Activated T-cell treated with anti-CD3 and anti-CD28 coated beads, Interleukin-2, amount 50 U/mL, for 4 hours (primary cell): ENCODE measurements around the gene SLC13A4. TPM values are rescaled to one million over a fixed set of nuclear protein-coding genes. Genes with fewer than 3 reads are reported as not detected.
"Not testable (repeated sequence)": the region's sequence is repeated elsewhere in the genome, so short reads cannot be mapped to it uniquely, and the experiment has no call there.

ENCODE experiments used
- ATAC-seq, 2 donors: fragments of 200-7000 bp; cut with Tn5 transposase; one replicate each; pipeline ENCODE4 v1.10.0; 2021
- DNase-seq: peaks from one replicate; pipeline ENCODE4 v3.0.0-alpha.2; 2020
- H3K27me3 Mint-ChIP-seq: one replicate; pipeline ENCODE4 v1.8.0; 2021; ENCODE audit warnings: low read depth, mixed read lengths
- H3K36me3 Mint-ChIP-seq: one replicate; pipeline ENCODE4 v1.8.0; 2022; ENCODE audit warnings: mixed read lengths; ENCODE audit not compliant: insufficient read depth
- H3K4me1 Mint-ChIP-seq: one replicate; pipeline ENCODE4 v1.8.0; 2021; ENCODE audit warnings: low read depth, mixed read lengths
- H3K4me3 Mint-ChIP-seq: one replicate; pipeline ENCODE4 v1.8.0; 2021; ENCODE audit warnings: mild to moderate bottlenecking, moderate library complexity, mixed read lengths
- H3K9me3 Mint-ChIP-seq: one replicate; pipeline ENCODE4 v1.8.0; 2021; ENCODE audit warnings: mixed read lengths
- total RNA-seq, 3 donors: library from RNA; stranded (reverse); gene quantifications; one replicate each; pipeline ENCODE4 v1.2.1, GENCODE V29; 2021

The SLC13A4 gene
- total RNA-seq, 3 donors from 2014 or later = not detected

DNA sequence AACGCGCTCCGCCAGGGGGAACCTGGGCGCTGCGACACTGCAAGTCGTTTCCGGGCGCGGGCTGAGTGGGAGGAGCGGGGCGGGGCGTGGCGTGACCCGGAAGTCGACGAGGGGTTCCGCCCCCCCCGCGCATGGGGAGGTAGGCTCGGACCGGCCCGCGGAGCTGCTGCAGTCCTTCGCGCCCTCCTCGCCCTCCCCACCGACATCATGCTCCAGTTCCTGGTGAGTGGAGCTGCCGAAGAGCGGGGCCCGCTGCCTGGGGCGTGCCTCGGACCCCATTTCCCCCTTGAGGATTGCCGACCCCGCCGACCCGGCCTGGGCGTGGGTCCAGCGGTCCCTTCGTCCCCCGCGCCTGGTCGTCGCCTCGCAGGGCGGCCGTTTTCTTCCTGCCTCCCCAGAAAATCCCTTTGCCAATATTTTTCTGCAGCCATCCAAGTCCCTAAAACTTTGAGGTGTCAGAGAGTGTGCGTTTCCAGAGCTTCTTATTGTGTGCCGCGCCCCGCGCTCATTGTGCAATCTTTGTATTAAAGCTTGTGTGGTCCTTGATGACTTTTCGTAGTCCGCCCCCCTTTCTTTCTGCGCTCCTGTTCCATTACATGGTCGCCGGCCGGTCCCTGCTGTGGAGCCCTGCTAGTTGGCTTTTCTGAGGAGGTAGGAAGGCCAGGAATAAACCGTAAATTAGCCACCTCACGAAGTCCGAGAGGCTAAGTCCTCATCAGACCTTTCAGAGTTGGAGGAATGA lies 65.4 kb downstream of the SLC13A4 start, which contains the start of gene STMP1:
Gene STMP1 (plus strand): TSS at position 142 of the 742 bp plus-strand sequence.
- peak; percentile 89 to 93 for ATAC-seq
- peaks cover 4% of the 10 kb centered on the region for H3K9me3 Mint-ChIP-seq
- DNase-seq = peak; percentile 98
- peaks cover 14% of the 10 kb centered on the region for H3K36me3 Mint-ChIP-seq
- no peaks in the 10 kb centered on the region for H3K27me3 Mint-ChIP-seq
- H3K4me3 Mint-ChIP-seq = peak within 1 kb of the TSS; percentile 94
- H3K4me1 Mint-ChIP-seq = peaks cover 40% of the 10 kb centered on the region

DNA sequence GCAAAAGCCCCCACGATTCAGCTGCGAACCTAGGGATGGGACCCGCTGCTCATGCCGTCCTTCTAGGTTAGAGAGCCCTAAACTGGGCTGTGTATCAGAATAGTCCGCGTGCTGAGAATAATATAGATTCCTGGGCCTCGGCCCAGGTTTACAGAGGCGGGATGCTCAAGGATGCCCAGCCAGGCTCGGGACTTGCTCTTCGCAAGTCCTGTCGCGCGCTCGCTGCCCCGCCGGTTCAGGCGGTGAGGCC lies 65.9 kb downstream of the SLC13A4 start:
- DNase-seq (no peak), ATAC-seq (no peak)
- H3K4me1 Mint-ChIP-seq = peaks cover 40% of the 10 kb centered on the region
- H3K36me3 Mint-ChIP-seq = peaks cover 14% of the 10 kb centered on the region
- no peaks in the 10 kb centered on the region for H3K27me3 Mint-ChIP-seq
- peak overlapping the region; percentile 94 for H3K4me3 Mint-ChIP-seq
- H3K9me3 Mint-ChIP-seq = peaks cover 4% of the 10 kb centered on the region

DNA sequence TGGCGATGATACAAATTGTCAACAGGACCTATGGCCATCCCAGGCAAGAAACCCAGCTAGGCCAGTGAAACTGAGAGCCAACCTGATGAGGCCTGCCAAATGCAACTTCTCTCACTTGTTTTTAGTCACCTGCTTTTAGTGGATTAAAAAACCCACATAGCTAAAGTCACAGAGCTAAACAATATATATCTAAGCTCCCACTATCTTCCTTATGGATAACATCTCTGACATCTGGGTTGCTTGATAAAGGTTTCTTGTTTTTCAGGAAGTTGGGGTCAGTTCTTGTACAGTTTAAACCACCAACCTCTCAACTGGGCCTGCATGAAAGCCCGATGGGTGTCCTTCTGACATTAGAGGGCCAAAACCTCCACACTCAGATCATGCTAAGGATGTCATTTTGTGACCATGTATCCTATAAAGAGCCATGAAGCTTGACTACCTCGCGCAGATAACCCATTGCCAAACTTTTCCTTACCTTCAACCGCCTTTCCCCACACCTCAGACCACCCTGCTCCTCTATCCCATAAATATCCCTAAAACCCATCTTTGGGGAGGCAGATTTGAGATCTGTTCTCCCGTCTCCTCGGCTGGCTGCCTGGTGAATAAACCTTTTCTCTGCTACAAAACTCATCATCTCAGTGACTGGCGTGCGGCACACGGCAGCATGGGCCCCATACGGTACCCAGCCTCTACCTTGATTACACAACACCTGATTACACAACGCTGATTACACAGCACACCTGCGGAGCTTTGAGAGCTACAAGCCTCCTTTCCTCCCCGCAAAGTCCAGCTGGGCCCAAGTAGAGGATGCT lies 66.5 kb downstream of the SLC13A4 start:
- DNase-seq (no peak), ATAC-seq (peak in 1 of 2 donors; percentile 3)
- H3K4me3 Mint-ChIP-seq = peak overlapping the region; percentile 94

DNA sequence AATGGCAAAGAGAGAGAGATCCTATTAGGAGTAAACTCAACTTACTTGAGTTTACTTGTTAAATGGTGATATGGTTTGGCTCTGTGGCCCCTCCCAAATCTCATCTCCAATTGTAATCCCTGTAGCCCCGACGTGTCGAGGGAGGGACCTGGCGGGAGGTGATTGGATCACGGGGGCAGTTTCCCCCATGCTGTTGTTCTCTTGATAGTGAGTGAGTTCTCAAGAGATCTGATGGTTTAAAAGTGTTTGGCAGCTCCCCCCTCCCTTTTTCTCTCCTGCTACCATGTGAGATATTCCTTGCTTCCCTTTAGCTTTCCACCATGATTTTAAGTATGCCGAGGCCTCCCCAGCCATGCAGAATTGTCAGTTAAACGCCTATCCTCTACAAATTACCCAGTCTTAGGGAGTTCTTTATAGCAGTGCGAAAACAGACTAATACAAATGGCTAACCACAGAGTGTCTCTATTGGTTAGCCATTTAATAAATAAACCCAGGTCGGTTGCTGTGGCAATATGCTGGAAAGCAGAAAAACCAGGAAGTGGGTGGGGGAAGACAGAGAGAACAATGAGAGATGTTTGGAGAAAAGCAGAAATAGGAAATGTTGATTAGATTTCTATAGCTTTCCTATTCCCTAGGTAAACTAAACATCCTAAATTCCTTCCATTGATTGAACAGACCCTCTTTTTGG lies 68.7 kb downstream of the SLC13A4 start:
- no peaks in the 10 kb centered on the region for H3K27me3 Mint-ChIP-seq
- no peak for DNase-seq
- H3K9me3 Mint-ChIP-seq = peaks cover 4% of the 10 kb centered on the region
- H3K36me3 Mint-ChIP-seq = peaks cover 6% of the 10 kb centered on the region
- no peak overlapping the region for H3K4me3 Mint-ChIP-seq
- no peak for ATAC-seq
- peaks cover 18% of the 10 kb centered on the region for H3K4me1 Mint-ChIP-seq

More for the DNA sequence above, 66.5 kb downstream of the SLC13A4 start:
- Mint-ChIP-seq H3K36me3 (peaks cover 10% of the 10 kb centered on the region), H3K27me3 (no peaks in the 10 kb centered on the region), H3K4me1 (peaks cover 35% of the 10 kb centered on the region), H3K9me3 (peaks cover 4% of the 10 kb centered on the region)

DNA sequence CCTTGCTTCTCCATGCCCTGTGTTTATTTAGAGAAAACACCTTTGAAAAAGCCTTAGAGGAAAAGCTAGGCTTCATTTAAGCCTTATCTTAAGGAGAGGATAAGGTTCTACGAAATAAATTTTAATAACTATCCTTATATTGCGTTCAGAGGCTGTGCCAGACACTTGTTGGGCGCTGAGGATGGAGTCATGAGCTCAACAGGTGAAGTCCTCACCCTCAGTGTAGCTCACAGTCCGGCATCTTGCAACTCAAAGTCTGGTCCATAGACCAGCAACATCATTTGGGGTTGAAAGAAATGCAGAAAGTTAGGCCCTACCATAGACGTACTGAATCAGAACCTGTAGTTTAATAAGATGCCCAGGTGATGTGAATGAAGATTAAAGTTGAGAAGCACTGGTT lies 69.4 kb downstream of the SLC13A4 start:
- Mint-ChIP-seq H3K4me1 (peaks cover 12% of the 10 kb centered on the region), H3K27me3 (no peaks in the 10 kb centered on the region), H3K36me3 (peaks cover 3% of the 10 kb centered on the region), H3K9me3 (peaks cover 4% of the 10 kb centered on the region), H3K4me3 (no peak overlapping the region)
- ATAC-seq (no peak), DNase-seq (no peak)

DNA sequence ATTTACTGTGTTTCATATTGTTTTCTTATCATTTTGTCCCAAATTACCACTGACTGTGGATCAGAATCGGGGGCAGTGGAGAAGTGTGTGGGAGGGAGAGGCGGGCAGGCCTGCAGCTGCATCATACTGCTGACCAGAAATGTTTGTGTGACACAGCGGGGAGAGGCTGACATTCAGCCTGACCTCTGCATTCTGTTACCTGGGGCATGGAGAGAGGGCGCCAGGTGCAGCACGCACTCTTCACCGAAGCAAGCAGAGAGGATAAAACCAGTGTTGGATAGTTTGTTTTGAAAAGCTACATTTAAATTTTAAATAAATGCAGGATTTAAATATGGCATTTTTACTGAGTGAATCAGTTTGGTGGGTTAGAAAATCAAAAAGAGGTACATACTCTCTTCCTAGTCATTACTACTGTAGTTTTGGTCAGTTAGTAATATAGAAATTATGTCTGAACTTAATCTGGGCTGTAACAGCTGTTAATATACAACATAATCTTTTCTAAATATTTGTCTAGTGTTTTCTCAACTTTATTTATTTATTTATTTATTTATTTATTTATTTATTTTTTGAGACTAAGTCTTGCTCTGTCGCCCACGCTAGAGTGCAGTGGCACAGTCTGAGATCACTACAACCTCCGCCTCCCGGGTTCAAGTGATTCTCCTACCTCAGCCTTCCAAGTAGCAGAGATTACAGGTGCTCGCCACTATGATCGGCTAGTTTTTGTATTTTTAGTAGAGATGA lies 74.5 kb downstream of the SLC13A4 start:
- H3K36me3 Mint-ChIP-seq = peaks cover 10% of the 10 kb centered on the region
- H3K9me3 Mint-ChIP-seq = no peaks in the 10 kb centered on the region
- no peak overlapping the region for H3K4me3 Mint-ChIP-seq
- ATAC-seq (no peak), DNase-seq (no peak)
- H3K27me3 Mint-ChIP-seq = no peaks in the 10 kb centered on the region
- no peaks in the 10 kb centered on the region for H3K4me1 Mint-ChIP-seq

DNA sequence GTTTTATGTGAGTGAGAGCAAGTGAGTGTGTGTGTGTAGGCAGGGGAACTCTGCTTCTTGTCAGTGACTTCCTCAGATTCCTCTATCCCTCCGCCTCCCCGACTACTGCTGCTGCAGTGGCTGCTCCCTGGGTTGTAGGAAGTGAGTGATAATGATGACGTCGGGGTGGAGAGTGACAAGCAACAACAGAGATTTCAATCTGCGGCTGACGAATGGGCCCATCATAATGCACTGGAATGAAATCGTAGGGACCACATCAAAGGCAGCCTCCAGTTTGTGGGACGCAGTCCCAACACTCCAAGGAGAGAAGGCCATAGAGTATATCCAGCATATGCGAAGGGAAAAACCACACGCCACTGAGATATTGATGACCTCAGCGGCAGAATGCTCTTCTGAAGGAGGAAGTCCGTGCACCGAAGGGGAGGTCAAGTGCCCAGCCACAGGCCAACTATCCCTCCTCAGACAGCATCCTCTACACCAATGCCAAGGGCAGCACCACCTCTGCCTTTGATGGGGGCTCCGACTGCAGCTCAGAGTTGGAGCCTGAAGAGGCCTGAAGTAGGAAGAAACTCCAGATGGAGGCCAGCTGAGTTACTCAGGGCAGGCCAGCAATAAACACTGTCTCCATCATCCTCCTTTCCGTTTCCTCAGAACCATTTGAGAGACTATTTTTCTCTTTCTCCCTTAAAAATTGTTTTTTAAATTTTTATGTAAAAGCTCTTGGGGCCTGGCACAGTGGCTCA lies 77.0 kb downstream of the SLC13A4 start:
- peaks cover 15% of the 10 kb centered on the region for H3K36me3 Mint-ChIP-seq
- H3K4me1 Mint-ChIP-seq = no peaks in the 10 kb centered on the region
- H3K9me3 Mint-ChIP-seq = no peaks in the 10 kb centered on the region
- ATAC-seq (no peak), DNase-seq (no peak)
- no peaks in the 10 kb centered on the region for H3K27me3 Mint-ChIP-seq
- H3K4me3 Mint-ChIP-seq = no peak overlapping the region

DNA sequence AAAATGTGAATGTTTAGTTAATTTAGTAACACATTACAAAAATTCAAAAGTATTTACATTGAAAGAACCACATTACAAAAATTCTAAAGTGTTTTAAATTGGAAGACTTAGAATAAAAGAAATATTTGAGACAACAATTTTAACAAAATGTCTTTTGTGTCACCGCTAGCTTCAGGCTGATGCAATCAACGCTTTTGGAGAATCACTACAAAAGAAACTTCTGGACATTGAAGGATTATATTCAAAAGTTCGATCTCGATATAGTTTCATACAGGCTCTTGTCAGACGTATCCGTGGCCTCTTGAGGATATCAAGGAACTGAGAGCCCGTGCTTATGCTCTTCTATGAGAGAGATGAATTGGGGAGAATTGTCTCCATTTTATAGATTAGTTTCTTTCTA lies 79.8 kb downstream of the SLC13A4 start:
- no peaks in the 10 kb centered on the region for H3K9me3 Mint-ChIP-seq
- DNase-seq (no peak), ATAC-seq (no peak)
- H3K36me3 Mint-ChIP-seq = peaks cover 31% of the 10 kb centered on the region
- H3K4me3 Mint-ChIP-seq = no peak overlapping the region
- no peaks in the 10 kb centered on the region for H3K4me1 Mint-ChIP-seq
- no peaks in the 10 kb centered on the region for H3K27me3 Mint-ChIP-seq

DNA sequence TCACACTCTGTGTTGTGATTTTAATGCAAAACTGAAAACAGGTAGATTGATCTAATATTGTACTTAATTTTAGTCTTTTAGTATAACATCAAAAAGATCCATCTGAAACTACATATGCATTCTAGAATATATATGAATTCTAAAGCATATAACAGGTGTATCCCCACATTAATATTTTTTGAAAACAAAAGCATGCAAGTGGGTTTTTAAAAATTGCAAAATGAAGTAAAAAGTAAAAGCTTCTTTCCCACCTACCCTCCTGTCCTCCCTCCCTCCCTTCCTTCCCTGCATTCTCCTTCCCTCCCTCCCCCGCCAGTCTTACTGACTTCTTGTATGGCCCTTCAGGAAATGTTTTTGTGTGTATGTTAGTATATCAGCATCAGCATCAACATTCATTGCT lies 80.2 kb downstream of the SLC13A4 start:
- no peak overlapping the region for H3K4me3 Mint-ChIP-seq
- H3K27me3 Mint-ChIP-seq = no peaks in the 10 kb centered on the region
- ATAC-seq (no peak), DNase-seq (no peak)
- no peaks in the 10 kb centered on the region for H3K9me3 Mint-ChIP-seq
- peaks cover 34% of the 10 kb centered on the region for H3K36me3 Mint-ChIP-seq
- no peaks in the 10 kb centered on the region for H3K4me1 Mint-ChIP-seq

DNA sequence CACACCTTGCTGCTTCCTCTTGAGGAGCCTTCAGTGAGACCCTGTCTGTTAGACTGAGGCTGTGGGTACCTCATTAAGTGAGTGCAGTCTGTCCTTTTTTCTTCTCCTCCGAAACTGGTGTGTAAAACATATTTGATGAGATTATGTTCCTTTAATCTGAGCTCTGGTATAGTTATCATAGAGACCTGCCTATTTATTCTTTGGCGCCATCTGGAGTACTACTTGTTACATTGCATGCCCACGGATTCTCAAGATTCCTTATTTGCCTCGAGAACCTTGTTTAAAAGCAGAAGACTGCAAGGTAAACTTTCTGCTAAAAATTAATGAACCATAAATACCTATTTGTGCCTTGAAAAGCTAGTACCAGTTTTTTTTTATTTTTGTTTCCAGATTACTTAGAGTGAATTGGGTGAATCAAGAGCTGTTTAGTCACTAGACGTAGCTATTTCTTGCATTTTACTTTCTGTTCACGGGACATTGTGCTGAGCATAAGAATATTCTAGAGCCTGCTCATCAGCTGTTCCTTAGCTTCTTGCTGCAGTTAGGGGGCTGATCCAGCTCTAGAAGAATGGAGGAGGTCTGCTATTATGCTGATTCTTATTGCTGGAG lies 82.6 kb downstream of the SLC13A4 start:
- peaks cover 35% of the 10 kb centered on the region for H3K36me3 Mint-ChIP-seq
- ATAC-seq (peak; percentile 41 to 58), DNase-seq (no peak)
- no peak overlapping the region for H3K4me3 Mint-ChIP-seq
- no peaks in the 10 kb centered on the region for H3K4me1 Mint-ChIP-seq
- H3K9me3 Mint-ChIP-seq = no peaks in the 10 kb centered on the region
- no peaks in the 10 kb centered on the region for H3K27me3 Mint-ChIP-seq

DNA sequence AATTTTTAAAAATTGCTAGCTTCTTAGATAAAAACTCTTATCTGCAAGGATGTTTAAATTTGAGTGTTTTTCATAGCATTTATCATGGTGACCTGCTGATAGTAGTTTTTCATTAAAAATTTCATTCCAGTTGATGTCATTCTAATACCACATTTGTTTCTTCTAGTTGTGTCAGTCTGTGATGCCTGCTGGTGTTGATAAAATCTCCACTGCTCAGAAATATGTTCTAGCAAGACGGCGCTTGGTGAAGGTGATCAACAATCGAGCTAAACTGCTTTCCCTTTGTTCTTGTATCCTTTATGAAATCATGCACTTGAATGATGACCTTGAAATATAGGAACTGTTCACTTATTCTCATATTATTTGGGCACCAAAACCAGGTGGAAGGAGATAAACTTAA lies 83.3 kb downstream of the SLC13A4 start:
- ATAC-seq = no peak
- Mint-ChIP-seq H3K4me1 (no peaks in the 10 kb centered on the region), H3K4me3 (no peak overlapping the region), H3K9me3 (no peaks in the 10 kb centered on the region), H3K27me3 (no peaks in the 10 kb centered on the region), H3K36me3 (peaks cover 38% of the 10 kb centered on the region)
- no peak for DNase-seq

DNA sequence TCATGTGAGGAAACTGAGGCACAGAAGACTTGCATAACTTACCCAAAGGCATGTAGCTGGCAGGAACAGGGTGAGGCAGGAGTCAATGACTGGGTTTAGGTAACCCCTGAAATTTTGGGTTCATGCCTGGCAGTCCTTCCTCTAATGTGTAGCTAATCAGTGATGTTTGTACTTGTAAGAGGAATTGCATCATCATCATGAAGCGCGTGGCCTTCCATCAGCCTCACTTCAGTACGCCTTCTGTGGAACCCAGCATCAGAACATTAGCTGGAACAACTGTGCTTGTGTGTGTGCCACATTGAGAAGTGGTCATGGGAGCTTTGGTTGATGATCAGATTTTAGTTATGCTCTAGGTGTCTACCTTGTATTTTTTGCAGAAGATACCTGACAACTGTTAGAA lies 83.8 kb downstream of the SLC13A4 start:
- no peaks in the 10 kb centered on the region for H3K9me3 Mint-ChIP-seq
- H3K27me3 Mint-ChIP-seq = no peaks in the 10 kb centered on the region
- H3K4me3 Mint-ChIP-seq = no peak overlapping the region
- ATAC-seq = no peak
- no peaks in the 10 kb centered on the region for H3K4me1 Mint-ChIP-seq
- H3K36me3 Mint-ChIP-seq = peaks cover 37% of the 10 kb centered on the region
- DNase-seq = no peak

DNA sequence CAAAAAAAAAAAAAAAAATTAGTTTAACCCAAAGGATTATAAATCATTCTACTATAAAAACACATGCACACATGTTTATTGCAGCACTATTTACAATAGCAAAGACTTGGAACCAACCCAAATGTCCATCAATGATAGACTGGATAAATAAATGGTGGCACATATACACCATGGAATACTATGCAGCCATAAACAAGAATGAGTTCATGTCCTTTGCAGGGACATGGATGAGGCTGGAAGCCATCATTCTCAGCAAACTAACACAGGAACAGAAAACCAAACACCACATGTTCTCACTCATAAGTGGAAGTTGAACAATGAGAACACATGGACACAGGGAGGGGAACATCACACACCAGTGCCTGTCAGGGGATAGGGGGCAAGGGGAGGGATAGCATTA lies 88.3 kb downstream of the SLC13A4 start:
- H3K4me1 Mint-ChIP-seq, ATAC-seq, H3K9me3 Mint-ChIP-seq, H3K4me3 Mint-ChIP-seq, DNase-seq, H3K27me3 Mint-ChIP-seq: not testable (repeated sequence)
- peaks cover 44% of the 10 kb centered on the region for H3K36me3 Mint-ChIP-seq
